ENCODE measurements around the gene MORN5.

MORN5 gene

GRCh38 chr9:122192914-122193525 lies 33.3 kb downstream of the MORN5 start:
- no peak for FAIRE-seq

GRCh38 chr9:122193651-122194050 lies 33.9 kb downstream of the MORN5 start:
- FAIRE-seq, result no peak

DNA sequence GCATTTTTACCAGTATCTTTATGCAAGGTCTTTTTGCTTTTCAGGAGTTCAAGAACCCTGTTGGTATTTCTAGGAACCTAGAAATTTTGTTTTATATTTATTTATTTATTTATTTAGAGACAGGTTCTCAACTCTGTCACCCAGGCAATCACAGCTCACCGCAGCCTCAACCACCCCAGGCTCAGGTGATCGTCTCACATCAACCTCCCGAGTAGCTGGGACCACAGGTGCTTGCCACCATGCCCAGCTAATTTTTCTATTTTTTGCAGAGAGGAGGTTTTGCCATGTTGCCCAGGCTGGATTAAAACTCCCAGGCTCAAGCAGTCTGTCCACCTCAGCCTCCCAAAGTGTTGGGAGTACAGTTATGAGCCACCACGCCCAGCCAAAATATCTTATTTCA lies 36.2 kb downstream of the MORN5 start:
- FAIRE-seq, result no peak

- FAIRE-seq, result no peak
Measured at GRCh38 chr9:122197426-122197825, 37.7 kb downstream of the MORN5 start.

GRCh38 chr9:122197882-122198281 lies 38.2 kb downstream of the MORN5 start:
- no peak for FAIRE-seq

GRCh38 chr9:122200960-122201595 lies 41.4 kb downstream of the MORN5 start:
- FAIRE-seq, result no peak

- no peak for FAIRE-seq
Measured at GRCh38 chr9:122201641-122202040, 41.9 kb downstream of the MORN5 start.

GRCh38 chr9:122202111-122202510 lies 42.4 kb downstream of the MORN5 start:
- no peak for FAIRE-seq

- FAIRE-seq, result no peak
Measured at GRCh38 chr9:122204055-122204454, 44.3 kb downstream of the MORN5 start.

GRCh38 chr9:122204491-122204890 lies 44.8 kb downstream of the MORN5 start:
- FAIRE-seq, result no peak

DNA sequence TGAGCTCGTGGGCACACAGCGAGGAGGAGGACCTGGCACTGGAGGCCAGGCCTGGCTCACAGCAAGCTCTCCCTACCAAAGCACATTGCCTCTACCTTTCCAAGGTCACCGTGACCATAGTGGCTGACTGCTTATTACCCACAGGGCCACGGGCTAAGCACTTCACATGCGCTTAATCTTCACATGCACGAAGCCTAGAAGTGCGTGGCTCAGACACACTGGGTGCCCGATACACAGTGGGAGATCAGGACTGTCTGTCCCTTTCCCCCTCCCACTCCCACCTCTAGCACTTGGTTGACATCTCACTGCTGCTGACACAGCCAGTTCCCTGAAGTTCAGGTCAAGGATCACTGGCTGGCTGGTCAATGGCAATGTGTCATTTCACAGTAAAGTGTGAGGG lies 45.5 kb downstream of the MORN5 start:
- no peak for FAIRE-seq

DNA sequence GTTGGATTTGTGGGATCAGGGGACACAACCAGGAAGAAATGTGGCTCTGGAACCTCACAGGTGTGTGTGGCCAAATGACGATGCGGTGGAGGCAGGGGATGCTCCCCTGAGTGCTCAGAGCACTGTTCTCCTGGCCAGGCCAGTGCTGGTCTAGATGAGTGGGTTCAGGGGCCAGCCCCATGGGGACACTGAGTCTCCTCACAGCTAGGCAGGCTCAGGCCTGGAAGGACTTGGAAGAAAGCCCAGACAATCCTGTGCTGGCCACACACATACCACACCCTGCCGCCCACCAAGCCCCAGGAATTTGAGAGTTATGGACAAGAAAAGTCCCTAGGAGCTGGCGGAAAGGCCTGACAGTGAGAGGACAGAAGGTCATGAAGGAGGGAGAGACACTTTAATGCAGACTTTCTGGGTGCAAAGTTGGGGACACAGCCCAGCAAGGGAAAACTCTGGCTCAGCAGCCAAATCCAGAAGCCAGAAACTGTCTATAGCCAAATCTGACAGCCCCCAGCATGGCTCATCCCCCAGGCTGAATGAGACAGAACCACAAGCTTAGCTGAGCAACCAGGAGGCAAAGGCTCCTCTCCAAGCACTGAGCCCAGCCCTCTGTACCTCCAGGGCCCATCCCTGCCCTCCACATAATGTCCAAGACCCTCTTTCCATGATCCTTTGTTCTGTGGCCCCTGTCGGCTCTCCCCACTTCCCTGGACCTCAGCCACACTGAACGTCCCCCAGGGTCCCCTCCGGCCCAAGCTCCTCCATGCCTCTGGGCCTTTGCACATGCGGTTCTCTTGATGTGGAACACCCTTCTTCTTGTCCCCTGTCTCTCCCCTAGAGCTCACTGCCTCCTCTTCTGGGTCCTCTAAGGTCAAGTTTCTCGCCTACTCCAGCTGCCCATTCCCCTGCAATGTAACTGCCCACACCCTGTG lies 46.7 kb downstream of the MORN5 start:
- FAIRE-seq, result no peak

GRCh38 chr9:122207096-122207495 lies 47.4 kb downstream of the MORN5 start:
- no peak for FAIRE-seq

DNA sequence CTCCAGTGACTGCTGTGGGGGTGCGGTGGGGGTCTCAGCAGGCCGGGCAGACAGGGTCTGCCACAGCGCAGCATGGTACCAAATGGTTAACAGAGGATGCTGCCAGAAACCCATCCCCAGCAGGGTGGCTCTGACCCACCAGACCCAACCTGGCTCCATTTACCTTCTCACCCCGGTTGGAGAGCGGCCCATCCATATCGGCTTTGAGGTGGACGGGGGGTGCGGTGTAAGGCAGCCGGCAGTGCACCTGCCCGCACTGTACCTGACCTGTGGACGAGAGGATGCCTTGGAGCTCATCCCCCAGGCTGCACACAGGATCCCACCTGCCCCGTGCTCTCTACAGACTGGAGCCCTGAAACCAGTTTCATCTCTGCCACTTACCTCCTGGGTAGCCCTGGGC lies 49.7 kb downstream of the MORN5 start:
- FAIRE-seq, result no peak

DNA sequence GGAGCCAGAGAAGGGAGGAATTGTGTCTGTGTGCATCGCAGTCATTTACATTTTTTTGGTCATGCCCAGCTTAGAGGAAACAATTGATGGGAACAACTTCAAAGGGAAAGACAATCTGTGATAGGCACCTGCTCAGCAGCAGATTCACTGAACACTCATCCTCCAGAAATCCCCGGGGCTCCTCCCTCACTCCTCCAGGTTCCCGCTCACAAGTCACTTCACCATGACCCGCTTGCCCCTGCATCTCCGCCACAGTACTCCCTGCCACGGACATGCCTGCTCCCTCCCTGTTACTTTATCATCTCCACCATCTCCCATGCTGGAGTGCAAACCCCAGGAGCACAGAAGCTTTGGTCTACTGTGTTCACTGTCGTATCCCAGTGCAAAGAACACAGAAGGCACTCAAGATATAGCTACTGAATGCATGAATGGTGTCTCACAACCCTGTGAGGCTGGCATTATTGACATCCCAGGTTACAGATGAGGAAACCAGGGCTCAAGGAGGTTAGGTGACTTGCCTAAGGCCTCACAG lies 52.8 kb downstream of the MORN5 start:
- no peak for FAIRE-seq

DNA sequence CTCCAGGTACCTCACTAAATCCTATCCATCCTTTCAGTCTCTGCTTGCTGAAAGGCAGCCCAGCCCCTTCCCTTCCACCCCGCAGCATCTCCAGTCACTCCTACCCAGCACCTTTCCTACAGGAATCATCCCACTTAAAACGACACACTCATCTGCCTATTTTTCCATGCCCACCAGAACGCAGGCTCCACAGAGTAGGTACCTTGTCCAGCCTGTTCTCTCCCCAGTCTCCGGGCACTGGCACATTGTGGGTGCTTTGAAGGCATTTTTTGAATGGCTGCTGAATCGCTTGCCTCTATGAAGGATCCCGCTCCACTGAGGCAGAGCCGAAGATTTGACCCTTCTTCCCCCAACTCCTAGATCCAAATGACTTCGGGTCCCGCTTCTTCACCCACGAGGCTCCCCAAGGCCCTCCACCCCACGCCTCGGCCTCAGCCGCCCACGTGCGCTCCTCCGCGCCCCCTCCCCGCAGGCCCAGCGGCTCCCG lies 53.4 kb downstream of the MORN5 start:
- no peak for FAIRE-seq

GRCh38 chr9:122213589-122214413 lies 54.1 kb downstream of the MORN5 start:
- no peak for FAIRE-seq

DNA sequence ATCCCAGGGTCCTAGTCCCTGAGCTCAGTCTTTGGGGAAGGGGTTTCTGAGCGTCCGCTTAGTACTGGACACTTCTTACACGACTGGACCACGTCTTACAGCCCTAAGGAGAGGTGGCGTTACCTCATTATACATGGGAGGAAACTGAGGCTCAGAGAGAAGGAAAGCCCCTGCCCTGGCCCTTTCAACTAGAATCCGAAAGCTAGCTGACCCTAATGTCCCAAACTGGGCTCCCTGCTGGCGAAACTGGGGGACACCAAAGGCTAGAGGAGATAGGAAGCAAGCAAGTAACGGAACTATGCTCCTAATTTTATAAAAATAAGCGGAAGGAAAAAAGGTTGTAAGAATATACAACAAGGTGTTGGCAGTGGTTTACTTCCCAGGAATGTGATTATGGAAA lies 54.8 kb downstream of the MORN5 start:
- no peak for FAIRE-seq

DNA sequence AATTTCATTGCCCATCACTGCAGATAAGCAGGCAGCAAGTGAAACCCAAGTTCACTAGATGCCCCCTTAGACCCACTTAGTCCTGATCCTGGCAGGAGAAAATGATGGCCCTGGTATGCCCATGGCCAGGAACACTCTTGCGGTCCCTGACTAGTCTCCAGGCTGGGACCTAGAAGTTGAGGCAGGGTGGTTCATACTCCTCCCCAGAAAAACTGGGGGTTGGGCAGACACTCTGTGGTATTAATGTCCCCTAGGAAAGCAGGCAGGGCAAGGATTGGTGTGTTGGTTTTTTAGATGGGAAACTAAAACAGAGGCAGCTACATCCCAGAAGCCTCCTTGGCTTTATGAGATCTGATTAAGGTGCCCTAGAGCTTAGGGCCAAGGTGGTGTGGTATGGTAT lies 56.0 kb downstream of the MORN5 start:
- no peak for FAIRE-seq

DNA sequence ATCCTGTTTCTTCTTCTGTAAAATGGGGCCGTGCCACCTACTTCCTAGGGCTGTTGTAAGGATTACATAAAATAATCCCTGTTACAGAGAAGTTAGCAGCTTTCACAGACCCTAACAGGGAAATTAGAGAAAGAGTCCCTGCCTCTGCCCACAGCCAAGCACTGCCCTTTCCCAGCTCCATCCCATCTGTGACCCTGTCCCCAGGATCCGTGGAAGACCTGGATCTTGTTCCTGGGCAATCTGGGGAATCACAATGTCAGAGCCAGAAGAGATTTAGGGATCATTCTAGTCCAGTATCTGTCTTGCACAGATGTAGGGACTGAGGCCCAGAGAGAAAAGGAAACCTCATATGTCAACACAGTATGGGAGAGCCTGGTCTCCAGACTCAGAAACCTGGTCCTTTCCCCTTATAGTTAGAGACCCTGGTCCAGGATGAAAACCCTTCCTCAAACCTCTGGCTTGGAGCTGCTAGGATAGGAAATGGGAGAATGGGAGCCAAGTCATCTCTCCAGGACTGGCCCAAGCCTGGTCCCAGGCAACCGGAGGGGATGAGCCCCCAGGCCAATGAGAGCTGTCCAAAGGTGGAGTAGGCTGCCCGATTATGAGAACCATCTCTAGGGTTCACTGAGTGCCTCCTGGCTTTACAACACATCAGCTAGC lies 56.6 kb downstream of the MORN5 start:
- no peak for FAIRE-seq

DNA sequence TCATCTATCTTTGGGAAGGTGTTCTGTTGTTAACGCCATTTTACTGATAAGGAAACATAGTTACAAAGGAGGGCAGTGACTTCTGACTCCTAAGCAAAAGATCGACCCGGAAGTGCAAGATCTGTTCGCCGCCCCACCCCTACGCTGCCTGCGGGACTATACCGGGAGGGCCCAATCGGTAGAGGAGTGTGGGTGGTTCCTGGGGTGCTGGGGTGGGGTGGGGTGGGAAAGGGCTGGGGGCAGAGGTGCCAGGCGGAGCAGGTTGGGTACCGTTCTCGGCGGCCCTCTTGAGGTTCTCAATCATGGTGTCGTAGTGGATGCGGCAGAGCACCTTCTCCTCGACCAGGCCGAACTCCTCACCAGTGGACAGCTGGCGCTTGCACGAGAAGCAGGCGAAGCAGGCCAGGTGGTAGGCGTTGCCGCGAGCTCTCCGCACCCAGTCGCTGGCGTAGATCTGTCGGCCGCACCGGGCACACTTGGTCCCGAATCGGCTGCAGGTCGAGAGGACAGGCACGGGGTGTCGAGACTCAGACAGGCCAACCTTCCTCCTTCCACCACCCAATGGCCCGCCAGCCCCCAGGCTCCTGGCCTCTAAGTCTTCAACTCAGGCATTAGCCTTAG lies 57.2 kb downstream of the MORN5 start:
- no peak for FAIRE-seq

DNA sequence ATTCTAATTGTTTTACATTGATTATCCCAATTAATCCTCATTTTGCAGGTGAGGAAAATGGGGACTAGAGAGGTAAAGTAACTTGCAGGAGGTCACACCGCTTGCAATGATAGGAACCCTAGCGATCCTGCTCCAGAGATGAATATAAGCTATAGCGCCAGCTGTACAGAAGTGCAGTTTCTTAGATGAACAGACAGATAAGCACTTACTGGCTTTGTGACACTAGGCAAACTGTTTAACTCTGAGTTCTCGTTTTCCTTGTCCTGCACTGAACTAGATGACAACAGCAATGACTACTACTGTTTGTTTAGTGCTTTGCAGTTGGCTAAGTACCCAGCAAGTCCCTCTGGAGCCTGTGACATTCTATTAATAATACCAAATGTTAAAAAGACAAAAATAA lies 57.9 kb downstream of the MORN5 start:
- no peak for FAIRE-seq

Data from islet of Langerhans (tissue), 1 donor.